GM19455 (cell line): ENCODE results near the gene CCDC120.

Experiments
- ATAC-seq: cut with Tn5 transposase; IDR thresholded peaks from one replicate; pipeline ENCODE4 v1.9.1; 2021; ENCODE audit not compliant: unreplicated experiment

The CCDC120 gene, protein sequence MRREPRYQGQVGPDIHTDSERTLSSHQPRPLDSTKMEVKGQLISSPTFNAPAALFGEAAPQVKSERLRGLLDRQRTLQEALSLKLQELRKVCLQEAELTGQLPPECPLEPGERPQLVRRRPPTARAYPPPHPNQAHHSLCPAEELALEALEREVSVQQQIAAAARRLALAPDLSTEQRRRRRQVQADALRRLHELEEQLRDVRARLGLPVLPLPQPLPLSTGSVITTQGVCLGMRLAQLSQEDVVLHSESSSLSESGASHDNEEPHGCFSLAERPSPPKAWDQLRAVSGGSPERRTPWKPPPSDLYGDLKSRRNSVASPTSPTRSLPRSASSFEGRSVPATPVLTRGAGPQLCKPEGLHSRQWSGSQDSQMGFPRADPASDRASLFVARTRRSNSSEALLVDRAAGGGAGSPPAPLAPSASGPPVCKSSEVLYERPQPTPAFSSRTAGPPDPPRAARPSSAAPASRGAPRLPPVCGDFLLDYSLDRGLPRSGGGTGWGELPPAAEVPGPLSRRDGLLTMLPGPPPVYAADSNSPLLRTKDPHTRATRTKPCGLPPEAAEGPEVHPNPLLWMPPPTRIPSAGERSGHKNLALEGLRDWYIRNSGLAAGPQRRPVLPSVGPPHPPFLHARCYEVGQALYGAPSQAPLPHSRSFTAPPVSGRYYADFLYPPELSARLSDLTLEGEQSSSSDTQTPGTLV

DNA sequence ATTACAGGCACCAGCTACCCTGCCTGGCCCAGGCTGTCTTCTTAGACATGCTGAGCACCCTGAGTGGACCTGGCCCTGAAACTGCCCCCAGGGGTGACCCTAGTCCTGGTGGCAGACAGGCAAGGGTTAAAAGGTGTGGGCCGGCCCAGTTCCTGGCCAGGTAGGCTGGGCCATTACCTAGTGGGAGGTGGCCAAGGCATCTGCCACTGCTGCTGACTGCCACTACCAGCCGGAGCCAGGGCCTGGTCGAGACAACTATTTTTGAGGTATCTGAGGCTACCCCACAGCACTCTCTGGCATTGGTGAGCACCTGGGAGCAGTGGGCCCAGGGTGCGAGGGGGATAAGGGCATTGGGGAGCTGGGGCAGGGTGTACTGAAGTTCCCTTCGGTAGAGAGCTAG lies at the start of gene CCDC120:
TSS of gene CCDC120 (plus strand) at position 206 of the 400 bp plus-strand sequence. CDS start 3,043 bp downstream, outside the sequence.
- ATAC-seq, result no peak

DNA sequence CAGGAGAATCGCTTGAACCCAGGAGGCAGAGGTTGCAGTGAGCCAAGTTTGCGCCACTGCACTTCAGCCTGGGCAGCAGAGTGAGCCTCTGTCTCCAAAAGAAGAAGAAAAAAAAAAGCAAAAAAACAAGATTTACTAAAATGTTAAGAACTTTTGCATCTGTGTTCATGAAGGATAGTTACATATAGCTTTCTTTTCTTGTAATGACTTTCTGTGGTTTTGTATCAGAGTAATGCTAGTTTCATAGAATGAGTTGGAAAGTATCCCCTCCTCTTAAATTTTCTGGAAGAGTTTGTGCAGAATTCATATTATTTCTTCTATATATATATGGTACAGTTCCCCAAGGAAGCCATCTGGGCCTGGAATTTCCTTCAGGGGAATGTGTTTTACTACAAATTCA lies 39.7 kb upstream of the CCDC120 start:
- ATAC-seq, result no peak

DNA sequence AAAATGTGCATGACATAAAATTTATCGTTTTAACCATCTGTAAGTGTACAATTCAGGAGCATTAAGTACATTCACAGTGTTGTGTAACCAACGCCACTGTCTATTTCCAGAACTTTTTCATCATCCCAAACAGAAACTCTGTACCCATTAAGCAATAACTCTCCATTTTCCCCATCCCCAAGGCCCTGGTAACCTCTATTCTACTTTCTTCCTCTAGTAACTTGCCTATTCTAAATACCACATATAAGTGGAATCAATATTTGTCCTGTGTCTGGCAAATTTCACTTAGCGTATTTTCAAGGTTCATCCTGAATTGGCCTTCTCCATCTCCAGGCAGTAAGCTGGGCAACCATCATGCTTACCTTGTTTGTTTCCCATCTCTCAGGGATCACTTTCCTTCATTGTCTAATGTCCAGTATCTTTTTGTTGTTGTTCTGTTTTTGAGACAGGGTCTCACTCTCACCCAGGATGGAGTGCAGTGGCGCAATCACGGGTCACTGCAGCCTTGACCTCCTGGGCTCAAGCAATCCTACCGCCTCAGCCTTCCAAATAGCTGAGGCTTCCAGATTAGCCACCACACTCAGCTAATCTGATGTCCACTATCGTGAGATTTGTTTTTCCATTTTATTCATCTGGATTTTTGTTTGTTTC lies 39.1 kb upstream of the CCDC120 start:
- ATAC-seq, result no peak

DNA sequence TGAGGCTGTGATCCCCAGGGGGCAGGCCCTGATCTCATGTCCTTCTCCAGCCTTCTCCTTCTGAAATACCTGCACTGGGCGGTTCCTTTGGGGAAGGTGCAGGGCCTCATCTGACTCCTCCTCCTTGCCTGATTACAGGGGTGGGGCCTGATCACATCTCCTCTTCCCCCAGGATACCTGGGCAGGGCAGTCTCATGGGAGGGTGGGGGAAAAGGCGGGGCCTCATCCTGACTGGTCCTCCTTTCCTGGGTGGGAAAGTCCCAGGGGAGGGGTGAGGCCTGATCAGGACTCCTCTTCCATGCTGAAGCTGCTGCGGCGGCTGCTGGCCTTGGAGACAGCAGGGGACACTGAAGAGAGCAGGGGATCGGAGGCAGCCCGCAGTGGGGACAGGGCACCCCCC lies 28.9 kb upstream of the CCDC120 start:
- no peak for ATAC-seq

DNA sequence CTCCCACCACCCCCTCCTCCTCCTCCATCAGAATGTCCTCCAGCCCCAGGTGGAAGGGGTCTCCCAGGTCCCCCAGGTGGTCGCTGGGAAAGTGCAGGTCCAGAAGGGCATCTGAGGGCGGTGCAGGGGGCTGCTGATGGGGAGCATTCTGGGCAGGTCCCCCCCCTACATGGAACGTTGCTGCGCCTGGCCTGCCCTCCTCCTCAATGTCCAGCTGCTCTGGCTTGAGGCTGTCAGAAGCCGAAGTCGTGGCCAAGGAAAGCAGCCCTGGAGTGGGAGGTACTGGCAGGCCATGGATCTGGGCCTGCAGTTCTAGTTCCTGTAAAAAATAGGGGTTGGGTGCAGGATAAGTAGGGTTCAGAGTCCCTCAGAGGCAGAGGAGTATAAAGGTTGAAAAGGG lies 28.5 kb upstream of the CCDC120 start:
- no peak for ATAC-seq

DNA sequence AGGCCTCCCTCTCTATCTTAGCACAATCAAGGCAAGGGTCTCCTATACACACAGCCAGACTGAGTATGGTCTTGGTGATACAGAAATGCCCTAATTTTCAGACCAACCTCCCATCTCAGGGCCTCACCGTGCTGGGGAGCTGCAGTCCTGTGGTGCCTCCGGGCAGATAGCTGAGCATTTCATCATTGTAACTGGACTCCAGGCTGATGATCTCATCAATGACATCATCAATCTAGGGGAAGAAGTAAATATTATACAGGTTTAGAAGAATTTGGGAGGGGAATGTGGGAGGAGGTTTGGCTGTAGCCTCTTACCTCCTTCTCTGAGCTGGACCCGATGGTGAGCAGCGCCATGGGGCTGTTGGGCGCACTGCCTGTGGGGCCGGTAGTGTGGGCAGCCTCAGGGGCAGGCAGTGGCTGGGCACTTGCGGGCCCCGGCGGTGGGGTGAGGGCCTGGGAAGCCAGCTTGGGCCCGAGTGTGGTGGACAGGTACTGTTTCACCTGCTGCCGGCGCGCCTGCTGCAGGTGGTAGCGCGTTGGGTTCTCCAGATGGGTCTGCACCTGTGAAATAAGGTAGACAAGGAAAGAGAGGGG lies 20.8 kb upstream of the CCDC120 start:
- ATAC-seq, result no peak

DNA sequence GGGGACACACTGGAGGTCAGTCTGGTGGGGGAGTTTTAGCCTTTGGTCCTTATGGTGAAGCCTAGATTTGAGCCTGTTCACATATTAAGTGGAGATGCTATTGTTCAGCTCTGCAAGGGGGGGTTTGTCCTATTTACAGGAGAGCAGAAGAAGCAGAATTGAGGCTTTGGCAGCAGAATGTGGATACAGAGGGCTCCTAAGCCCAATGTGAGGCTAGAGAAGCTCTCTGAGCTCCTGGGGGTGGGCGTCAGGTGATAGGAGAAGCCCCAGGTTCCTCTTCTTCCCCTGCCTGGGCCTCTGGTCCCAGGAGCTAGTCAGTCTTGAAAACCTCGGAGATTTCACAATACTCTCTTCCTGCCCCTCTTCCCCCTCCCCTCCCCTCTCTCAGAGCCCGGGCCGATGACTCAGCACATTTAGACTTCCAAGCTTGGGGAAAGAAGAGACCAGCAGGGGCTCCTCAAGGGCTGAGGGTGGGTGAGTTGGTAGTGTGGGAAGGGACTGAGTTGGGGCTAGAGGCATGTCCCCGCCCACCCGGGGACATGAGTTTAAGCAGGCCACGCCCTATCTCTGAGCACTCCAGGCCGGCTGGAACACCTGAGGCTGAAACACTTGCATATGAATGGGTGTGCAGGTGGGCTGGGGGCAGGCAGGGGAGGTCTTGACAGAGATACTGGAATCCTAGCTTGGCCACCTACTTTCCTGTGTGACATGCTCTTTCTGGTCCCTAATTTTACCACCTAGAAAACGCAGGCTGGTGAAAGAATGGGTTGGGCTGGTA lies 19.0 kb upstream of the CCDC120 start:
- ATAC-seq, result no peak

DNA sequence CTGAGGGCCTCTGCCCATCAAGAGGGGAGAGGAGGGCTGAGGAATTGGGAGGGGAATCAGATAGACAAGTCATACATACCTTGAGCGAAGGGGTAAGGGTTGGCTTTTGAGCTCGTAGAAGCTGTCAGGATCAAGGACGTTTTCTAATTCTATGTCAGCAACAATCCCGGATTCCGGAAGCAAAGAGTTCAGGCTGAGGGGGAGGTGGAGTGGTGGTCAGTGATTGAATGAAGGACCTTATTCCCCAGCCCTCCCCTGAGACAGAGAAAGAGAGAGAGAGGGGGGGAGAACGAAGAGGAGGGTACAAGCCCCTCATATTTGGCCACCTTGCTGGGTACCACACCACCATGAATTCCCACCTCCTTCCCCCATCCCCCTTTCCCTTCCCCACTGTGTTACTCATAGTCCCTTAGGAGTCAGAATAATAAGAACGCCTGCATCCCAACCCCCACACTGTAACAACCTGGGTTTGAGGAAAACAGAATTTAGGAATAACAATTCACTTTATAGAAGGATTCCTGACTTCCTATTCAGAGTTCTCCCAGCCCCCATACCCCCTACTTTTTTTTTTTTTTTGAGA lies 18.3 kb upstream of the CCDC120 start:
- no peak for ATAC-seq

DNA sequence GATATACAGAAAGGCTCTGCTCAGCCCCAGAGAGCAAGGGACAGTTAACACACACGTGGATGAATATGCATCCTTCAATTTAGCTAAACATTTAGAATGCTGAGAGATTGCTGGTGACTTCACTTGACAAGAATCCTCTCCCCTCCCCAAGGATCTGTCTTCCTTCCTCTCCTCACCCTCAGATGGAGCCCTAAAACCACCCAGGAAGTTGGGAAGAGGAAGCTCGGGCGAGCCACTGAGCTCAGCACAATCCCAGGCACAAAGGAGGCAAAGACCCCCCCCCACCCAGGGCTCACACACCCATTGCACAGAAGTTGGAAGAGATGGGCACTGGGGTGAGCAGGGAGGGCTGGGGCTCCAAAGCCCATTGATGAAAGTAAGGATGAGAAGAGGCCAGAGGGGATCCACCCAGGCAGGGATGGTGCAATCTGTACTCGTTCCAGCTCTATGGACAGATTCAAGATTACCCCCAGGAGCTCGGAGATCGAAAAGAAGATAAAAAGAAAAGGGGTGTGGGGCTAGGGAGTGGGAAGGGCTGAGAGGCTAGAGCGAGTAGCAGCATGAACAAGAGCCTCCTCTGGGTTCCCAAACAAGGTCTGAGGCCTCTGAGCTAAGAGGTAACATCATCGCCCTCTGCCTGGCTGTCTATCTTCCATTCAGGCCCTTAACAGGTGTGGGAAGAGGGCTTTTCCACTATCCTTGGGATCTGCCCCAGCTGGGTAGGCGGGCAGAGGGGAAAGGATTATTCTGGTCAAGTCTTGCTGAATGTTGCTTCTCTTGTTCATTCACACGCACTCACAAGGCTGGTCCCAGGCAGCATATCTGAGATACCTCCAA lies 16.8 kb upstream of the CCDC120 start:
- ATAC-seq, result no peak

DNA sequence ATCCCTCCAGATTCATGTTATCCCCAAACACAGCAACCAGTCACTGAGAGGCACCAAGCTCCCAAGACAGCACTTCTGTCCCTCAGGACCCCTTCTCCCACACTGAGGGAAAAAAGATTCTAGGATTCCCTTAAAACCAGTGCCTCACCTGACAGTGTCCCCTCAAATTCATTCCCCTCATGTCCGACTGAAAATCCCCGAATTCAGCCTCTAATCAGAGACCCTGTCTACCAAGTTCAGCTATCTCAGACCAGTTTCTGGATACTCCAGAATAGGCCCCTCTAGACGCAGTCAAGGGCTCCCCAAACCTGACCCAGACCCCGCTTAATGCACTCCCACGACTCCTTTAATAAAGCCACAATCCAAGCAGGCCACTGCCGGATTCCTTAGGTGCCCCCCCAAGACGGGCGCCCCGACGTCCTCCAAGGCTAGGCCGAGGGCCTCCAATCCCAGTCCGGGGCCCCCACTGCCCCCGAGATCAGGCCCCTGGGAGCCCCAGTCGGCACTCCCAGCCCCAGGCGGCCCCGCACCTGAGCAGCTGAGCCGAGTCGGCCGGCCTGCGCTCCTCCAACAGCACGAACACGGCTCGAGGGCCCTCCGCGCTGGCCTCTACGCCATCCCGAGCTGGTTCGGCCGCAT lies 16.1 kb upstream of the CCDC120 start:
- no peak for ATAC-seq

DNA sequence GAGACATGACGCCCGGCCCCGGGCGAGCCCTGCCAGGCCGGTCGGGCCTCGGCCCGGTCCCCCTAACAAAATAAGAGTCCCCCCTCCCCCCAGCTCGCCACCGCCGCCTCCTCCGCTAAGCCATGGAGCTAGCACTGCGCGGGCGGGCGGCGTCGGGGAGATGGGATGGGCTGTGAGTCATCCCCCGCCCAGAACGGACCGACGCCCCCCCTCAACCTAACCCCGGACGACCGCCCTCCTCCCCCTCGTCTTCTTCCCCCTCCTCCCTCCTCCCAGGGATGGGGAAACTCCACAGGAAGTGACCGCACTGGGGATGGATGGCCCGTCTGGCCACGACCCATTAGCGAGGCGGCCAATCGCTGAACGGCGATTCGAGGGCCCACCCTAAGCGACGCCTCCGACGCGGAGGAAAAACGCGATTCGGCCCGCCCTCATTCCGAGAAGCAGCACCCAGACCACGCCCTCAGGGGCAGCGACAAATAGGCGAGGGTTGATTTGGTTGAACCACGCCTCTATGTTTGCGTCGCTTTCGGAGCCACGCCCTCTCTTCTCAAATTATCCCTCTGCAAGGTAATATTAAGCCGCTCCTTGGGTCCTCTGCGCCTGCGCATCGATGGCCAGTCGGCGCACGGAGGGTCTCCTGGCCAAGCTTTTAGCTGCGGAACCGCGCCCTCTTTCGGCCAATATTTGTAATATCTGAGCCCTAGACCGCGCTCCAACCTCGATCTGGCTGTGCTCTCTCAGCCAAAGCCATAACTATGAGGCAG lies 15.4 kb upstream of the CCDC120 start, which contains the start of gene TFE3:
TSS of gene TFE3 (minus strand) at position 138 of the 767 bp plus-strand sequence. CDS start at position 7, 131 bp downstream.
- ATAC-seq, result peak; percentile 91

DNA sequence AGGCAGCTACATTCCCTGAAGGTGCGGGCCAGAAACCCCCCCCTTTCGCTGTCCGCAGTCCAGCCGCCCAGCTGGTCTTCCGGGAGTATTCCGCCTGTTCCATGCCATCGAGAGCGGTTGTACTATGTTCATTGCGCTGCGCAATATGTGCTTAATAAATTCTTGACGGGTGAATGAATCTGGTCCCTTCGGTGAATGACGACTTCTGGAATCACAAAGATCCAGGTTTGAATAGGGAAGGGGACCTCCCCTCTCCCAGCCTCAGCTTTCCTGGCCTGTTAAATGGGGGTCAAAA lies 14.9 kb upstream of the CCDC120 start:
- ATAC-seq, result no peak

DNA sequence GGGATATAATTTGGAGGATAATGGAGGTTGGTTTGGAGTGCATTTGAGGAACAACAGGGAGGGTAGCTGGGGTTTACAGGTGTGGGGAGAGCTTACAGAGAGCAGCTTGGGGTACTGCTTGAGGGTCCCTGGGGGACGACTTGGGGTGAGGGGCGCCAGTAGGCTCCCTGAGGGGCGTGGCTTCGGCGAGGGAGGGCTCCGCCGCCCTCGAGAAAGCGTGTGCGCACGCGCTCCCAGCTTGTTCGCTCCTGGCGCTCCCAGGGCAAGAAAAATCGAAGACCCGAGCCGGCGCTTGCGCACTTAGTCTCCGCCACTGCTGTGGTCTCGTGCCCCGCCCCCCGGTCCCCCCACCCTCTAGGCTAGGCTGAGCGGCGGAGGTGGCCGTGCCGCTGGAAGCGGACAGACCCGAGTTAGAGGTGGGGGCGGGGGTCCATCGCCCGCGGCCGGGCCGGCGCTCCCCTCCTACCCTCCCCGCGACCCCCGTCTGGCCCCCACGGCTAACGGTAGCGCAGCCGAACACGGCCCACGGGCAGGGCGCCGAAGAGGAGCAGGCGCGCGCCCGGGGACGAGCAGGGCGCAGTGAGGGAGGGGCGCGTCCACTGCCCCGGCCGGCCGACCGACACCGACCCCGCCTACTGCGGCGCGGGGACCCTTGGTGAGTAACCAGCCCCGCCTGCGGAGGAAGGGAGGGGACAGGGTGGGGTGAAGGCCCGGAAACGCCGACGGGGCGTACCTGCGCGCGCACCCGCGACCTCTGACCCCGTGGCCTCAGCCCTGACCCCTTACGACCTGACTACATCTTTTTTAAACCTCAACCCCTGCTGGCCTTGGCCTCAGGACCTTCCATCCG lies 5.4 kb upstream of the CCDC120 start:
- ATAC-seq, result no peak

DNA sequence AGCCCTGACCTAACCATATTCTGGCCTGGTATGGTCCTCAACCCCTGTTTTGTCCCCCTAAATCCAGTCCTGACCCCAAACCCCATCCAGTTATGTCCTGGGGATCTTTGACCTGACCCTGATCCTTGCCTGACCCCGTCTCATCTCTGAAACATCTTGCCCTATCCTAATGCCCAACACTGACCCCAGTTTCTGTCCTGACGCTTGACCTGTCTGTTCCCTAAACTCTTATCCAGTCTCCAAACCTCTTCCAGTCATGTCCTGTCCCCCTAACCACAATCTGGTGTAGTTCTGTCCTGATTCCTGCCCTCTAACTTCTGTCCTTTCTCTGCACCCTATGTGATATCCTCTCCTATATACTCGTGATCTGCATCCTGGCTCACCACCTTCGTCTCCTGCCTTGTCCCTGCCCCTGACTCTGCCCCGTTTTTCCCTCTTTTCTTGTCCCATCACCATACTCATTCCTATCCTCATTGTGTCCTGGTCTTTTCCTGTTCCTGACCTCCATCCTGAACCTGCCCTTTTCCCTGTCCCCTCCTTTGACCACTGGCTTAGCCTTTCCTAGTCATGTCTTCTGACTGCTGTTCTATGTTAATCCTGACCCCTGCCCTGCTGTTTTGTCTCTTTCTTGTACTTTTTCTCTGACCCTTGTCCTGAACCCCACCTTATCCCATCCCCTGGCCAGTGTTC lies 4.6 kb upstream of the CCDC120 start:
- ATAC-seq, result no peak

DNA sequence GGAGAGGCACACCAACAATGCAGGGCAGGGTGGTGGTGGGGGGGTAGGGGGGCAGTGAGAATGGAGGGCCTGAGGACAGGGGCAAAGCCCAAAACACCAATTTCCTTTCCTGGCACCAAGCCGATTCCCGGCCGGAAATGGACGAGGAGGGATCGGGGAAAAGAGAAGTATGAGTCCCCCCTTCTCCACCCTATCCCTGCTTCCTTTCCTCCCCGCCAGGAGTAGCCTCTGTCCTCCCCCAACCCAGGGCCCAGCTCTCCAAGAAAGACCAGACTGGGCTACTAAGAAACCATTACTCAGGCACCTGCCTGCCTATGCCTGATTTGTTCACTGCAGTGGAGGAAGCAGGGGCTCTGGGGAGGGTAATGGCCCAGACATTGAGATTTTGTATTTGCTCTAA lies 402 bp downstream of the CCDC120 start:
- ATAC-seq, result no peak

DNA sequence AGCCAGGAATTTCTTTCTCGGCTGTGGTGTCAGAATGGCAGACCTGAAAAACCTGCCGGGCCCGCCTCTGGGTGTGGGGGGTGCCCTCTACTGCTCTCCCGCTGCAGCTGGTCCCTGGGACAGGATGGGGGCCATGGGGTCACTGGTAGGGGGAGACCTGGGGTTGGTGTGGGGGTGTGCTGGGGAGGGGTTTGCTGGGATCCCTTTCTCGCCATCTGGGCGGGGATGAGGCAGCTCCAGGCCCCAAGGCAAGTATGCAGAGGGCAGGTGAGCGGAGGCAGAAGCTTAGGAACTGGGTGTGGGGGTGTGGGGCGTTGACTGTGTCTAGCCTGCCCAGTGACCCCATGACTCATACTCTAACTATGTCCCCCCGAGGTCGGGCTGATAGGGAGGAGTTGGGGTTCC lies 884 bp downstream of the CCDC120 start:
- no peak for ATAC-seq

DNA sequence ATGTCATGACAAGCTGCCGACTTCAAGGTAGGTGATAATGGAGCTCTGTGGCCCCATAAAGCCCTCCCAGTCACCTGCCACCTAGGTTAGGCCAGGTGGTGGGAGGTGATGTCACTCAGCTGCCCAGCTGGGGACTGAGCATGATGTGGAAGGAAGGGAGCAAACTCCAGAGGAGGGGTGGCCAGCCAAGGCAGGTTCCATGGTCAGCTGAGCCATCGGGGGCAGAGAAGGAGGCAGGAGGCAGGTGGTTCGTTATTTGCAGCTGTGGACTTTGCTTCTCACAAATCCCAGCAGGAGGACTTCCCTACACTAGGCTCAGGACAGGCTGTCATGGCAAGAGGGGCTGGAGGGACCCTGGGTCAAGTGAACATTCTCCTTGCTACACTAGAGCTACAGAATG lies 2.1 kb downstream of the CCDC120 start:
- ATAC-seq, result no peak
